CD14-positive monocyte (primary cell): ENCODE measurements around the gene CNGB1. TPM values are rescaled to one million over a fixed set of nuclear protein-coding genes. Genes with fewer than 3 reads are reported as not detected.

Experiments
- DNase-seq, 3 donors: peaks; one replicate each; pipeline ENCODE4 v3.0.0-alpha.2; 2011 to 2022
- H2AFZ ChIP-seq: 2 replicates; pipeline ENCODE4 v1.6.0; 2012; ENCODE audit warnings: mild to moderate bottlenecking, low read depth, low read length, inconsistent platforms; ENCODE audit not compliant: insufficient read depth, poor library complexity, severe bottlenecking
- H3K27ac ChIP-seq, 2 donors: 1 replicate in 1 of 2; 2 replicates in 1 of 2; pipeline ENCODE4 v1.5.1; 2012 to 2013; ENCODE audit warnings: low read length in 2 of 2, control low read depth in 1 of 2, inconsistent platforms in 1 of 2, low read depth in 1 of 2, mild to moderate bottlenecking in 1 of 2
- H3K27me3 ChIP-seq, 2 donors: one replicate each; pipeline versions ENCODE4 v1.6.0 to v1.6.1; 2011 to 2013; ENCODE audit warnings: low read length in 2 of 2; ENCODE audit not compliant: control insufficient read depth in 2 of 2, insufficient read depth in 2 of 2
- H3K36me3 ChIP-seq, 2 donors: replicated peaks in 1 of 2; 1 replicate in 1 of 2; 2 replicates in 1 of 2; pipeline versions ENCODE4 v1.5.1 to v1.6.1; 2012 to 2013; ENCODE audit warnings: low read length in 2 of 2, control low read depth in 1 of 2, inconsistent platforms in 1 of 2, mild to moderate bottlenecking in 1 of 2; ENCODE audit not compliant: insufficient read depth in 2 of 2, control insufficient read depth in 1 of 2
- H3K4me1 ChIP-seq, 2 donors: 1 replicate in 1 of 2; 2 replicates in 1 of 2; pipeline versions ENCODE4 v1.5.1 to v1.6.1; 2012 to 2013; ENCODE audit warnings: low read length in 2 of 2, control low read depth in 1 of 2, inconsistent platforms in 1 of 2, mild to moderate bottlenecking in 1 of 2, moderate library complexity in 1 of 2; ENCODE audit not compliant: insufficient read depth in 2 of 2, control insufficient read depth in 1 of 2
- H3K4me2 ChIP-seq: replicated peaks from 2 replicates; pipeline ENCODE3; 2012; ENCODE audit warnings: low read length, moderate library complexity, mild to moderate bottlenecking; ENCODE audit not compliant: poor library complexity, severe bottlenecking; ENCODE audit errors: extremely low read depth
- H3K4me3 ChIP-seq, 3 experiments: fragments of 200-600 bp in 1 of 3; sonication (generic) in 1 of 3; replicated peaks in 1 of 3; 1 replicate in 2 of 3; 2 replicates in 1 of 3; pipeline ENCODE4 v1.5.1; 2011 to 2013; ENCODE audit warnings: low read length in 3 of 3, mild to moderate bottlenecking in 3 of 3, control low read depth in 2 of 3, low read depth in 2 of 3, inconsistent platforms in 1 of 3, moderate library complexity in 1 of 3
- H3K79me2 ChIP-seq: 2 replicates; pipeline ENCODE4 v1.6.0; 2012; ENCODE audit warnings: mild to moderate bottlenecking, control low read depth, inconsistent platforms, low read length, moderate library complexity; ENCODE audit not compliant: insufficient read depth
- H3K9ac ChIP-seq: 2 replicates; pipeline ENCODE4 v1.6.0; 2017; ENCODE audit warnings: low read length, mild to moderate bottlenecking; ENCODE audit not compliant: insufficient read depth, poor library complexity, severe bottlenecking
- H3K9me3 ChIP-seq, 2 donors: replicated peaks in 1 of 2; 1 replicate in 1 of 2; 2 replicates in 1 of 2; pipeline versions ENCODE4 v1.5.1 to v1.6.1; 2012 to 2013; ENCODE audit warnings: low read length in 2 of 2, control low read depth in 1 of 2; ENCODE audit not compliant: control insufficient read depth in 1 of 2, insufficient read depth in 1 of 2
- H4K20me1 ChIP-seq: 2 replicates; pipeline ENCODE4 v1.6.0; 2012; ENCODE audit warnings: mild to moderate bottlenecking, low read length, control low read depth, moderate library complexity; ENCODE audit not compliant: insufficient read depth
- H3K27ac Mint-ChIP-seq, 7 donors: one replicate each; pipeline ENCODE4 v1.8.0; 2020; ENCODE audit warnings: mild to moderate bottlenecking in 7 of 7, mixed read lengths in 7 of 7, moderate library complexity in 6 of 7, inconsistent platforms in 2 of 7
- H3K27me3 Mint-ChIP-seq, 3 donors: one replicate each; pipeline ENCODE4 v1.8.0; 2021 to 2022; ENCODE audit warnings: low read depth in 3 of 3, mild to moderate bottlenecking in 3 of 3, mixed read lengths in 3 of 3, moderate library complexity in 3 of 3, inconsistent platforms in 1 of 3
- H3K36me3 Mint-ChIP-seq, 2 donors: one replicate each; pipeline ENCODE4 v1.8.0; 2020; ENCODE audit warnings: mixed read lengths in 2 of 2, inconsistent platforms in 1 of 2, mild to moderate bottlenecking in 1 of 2
- H3K4me1 Mint-ChIP-seq: one replicate; pipeline ENCODE4 v1.8.0; 2020; ENCODE audit warnings: mild to moderate bottlenecking, mixed read lengths
- H3K4me3 Mint-ChIP-seq, 2 donors: one replicate each; pipeline ENCODE4 v1.8.0; 2020; ENCODE audit warnings: mild to moderate bottlenecking in 2 of 2, mixed read lengths in 2 of 2, moderate library complexity in 1 of 2
- H3K9me3 Mint-ChIP-seq, 7 donors: one replicate each; pipeline ENCODE4 v1.8.0; 2020 to 2022; ENCODE audit warnings: mixed read lengths in 7 of 7, mild to moderate bottlenecking in 6 of 7, moderate library complexity in 6 of 7, inconsistent platforms in 2 of 7
- CTCF ChIP-seq: fragments of 200-600 bp; IDR thresholded peaks from one replicate; pipeline ENCODE4 v1.8.0; 2022; ENCODE audit warnings: antibody characterized with exemption, mild to moderate bottlenecking
- WGBS: methylation state at CpG from one replicate; pipeline ENCODE4 v1.1.5; 2013; ENCODE audit warnings: missing lambda C conversion rate; ENCODE audit not compliant: insufficient coverage; 5-methylcytosine and 5-hydroxymethylcytosine counted together
- intact Hi-C, 2 donors: fragments of 100-400 bp; cut with micrococcal nuclease; formaldehyde crosslinking; loops; one replicate each; pipeline versions ENCODE4 v1.15.0 to v1.15.1; 2023
- polyA plus RNA-seq, 3 donors: library from polyadenylated mRNA; depleted of rRNA in 1 of 3; unstranded in 2 of 3; stranded (reverse) in 1 of 3; fragments of 300-500 nt in 2 of 3; fragments of >200 nt in 1 of 3; fragmentation: Illumina TruSeq in 2 of 3; gene quantifications; 1 replicate in 2 of 3; 2 replicates in 1 of 3; pipeline ENCODE4 v1.2.3, GENCODE V29; 2012 to 2021

Gene CNGB1
- polyA plus RNA-seq, 3 donors: not detected

DNA sequence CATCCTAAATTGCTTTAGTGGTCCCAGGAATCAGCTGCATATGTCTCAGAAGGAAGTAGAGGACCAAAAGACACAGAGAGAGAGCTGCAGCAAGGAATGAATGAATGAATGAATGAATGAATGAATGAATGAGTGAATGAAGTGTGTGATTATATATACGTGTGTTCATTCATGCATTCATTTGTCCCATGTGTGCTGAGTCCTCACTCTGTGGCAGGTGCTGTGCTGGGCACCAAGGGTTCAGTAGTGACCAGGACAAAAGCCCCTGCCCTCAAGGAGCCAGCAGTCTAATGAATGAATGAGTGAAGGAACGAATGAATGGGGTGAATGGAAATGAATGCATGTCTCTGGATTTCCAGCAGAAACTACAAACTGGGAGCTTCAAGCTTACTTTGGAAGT lies 9.4 kb downstream of the CNGB1 start:
- H3K27ac Mint-ChIP-seq: no peak overlapping the region
- Histone ChIP-seq H3K36me3 (no peaks in the 10 kb centered on the region), H3K79me2 (no peaks in the 10 kb centered on the region), H3K4me2 (no peak overlapping the region), H2AFZ (no peak overlapping the region), H4K20me1 (no peaks in the 10 kb centered on the region), H3K27me3 (no peaks in the 10 kb centered on the region), H3K27ac (no peak overlapping the region), H3K9me3 (no peaks in the 10 kb centered on the region), H3K4me3 (no peak overlapping the region), H3K4me1 (no peaks in the 10 kb centered on the region), H3K9ac (no peak overlapping the region)
- no peaks in the 10 kb centered on the region for H3K36me3 Mint-ChIP-seq
- intact Hi-C loops: no loop called here
- no peaks in the 10 kb centered on the region for H3K4me1 Mint-ChIP-seq
- WGBS: 60% methylated on average over 1 of the region's 2 CpGs
- no peaks in the 10 kb centered on the region for H3K9me3 Mint-ChIP-seq
- peaks cover 0 to 7% (median 2%) of the 10 kb centered on the region in 3 donors for H3K27me3 Mint-ChIP-seq
- no peak for TF ChIP-seq CTCF
- no peak overlapping the region for H3K4me3 Mint-ChIP-seq
- no peak for DNase-seq

GRCh38 chr16:57960826-57961472 lies 10.0 kb downstream of the CNGB1 start:
- TF ChIP-seq CTCF: no peak
- no peak overlapping the region for H3K4me2 ChIP-seq
- WGBS: 98% methylated on average over 7 of the region's 7 CpGs
- no peak for DNase-seq
- H3K27me3 ChIP-seq: no peaks in the 10 kb centered on the region
- intact Hi-C loops: no loop called here
- no peaks in the 10 kb centered on the region for H3K9me3 ChIP-seq
- H3K9me3 Mint-ChIP-seq: no peaks in the 10 kb centered on the region
- no peaks in the 10 kb centered on the region for H3K36me3 Mint-ChIP-seq
- no peak overlapping the region for H3K9ac ChIP-seq
- no peak overlapping the region for H3K4me3 ChIP-seq
- no peaks in the 10 kb centered on the region for H3K4me1 ChIP-seq
- no peaks in the 10 kb centered on the region for H3K79me2 ChIP-seq
- H3K4me3 Mint-ChIP-seq: no peak overlapping the region
- H3K27ac Mint-ChIP-seq: no peak overlapping the region
- H2AFZ ChIP-seq: no peak overlapping the region
- no peaks in the 10 kb centered on the region for H4K20me1 ChIP-seq
- no peaks in the 10 kb centered on the region for H3K36me3 ChIP-seq
- H3K27ac ChIP-seq: no peak overlapping the region
- peaks cover 0 to 6% (median 2%) of the 10 kb centered on the region in 3 donors for H3K27me3 Mint-ChIP-seq
- H3K4me1 Mint-ChIP-seq: no peaks in the 10 kb centered on the region
